Upper lobe of left lung (tissue), 6 donors: ENCODE measurements around the gene TMEM117. TPM values are rescaled to one million over a fixed set of nuclear protein-coding genes. Genes with fewer than 3 reads are reported as not detected.
"Not testable (repeated sequence)": the region's sequence is repeated elsewhere in the genome, so short reads cannot be mapped to it uniquely, and the experiment has no call there.

Experiments used
- ATAC-seq, 2 donors: fragments of 200-7000 bp; cut with Tn5 transposase; one replicate each; pipeline ENCODE4 v1.9.1; 2022; ENCODE audit warnings: mild to moderate bottlenecking in 2 of 2, moderate library complexity in 2 of 2; ENCODE audit not compliant: low FRiP score in 2 of 2
- DNase-seq, 2 donors: peaks; one replicate each; pipeline ENCODE4 v3.0.0-alpha.2; 2019 to 2020
- H3K27ac ChIP-seq, 4 donors: fragments of 200-600 bp; sonication (generic); one replicate each; pipeline ENCODE4 v1.5.1; 2016 to 2019
- H3K27me3 ChIP-seq, 4 donors: fragments of 200-600 bp; sonication (generic); one replicate each; pipeline ENCODE4 v1.5.1; 2017 to 2019
- H3K36me3 ChIP-seq, 4 donors: fragments of 200-600 bp; sonication (generic); one replicate each; pipeline ENCODE4 v1.5.1; 2016 to 2019
- H3K4me1 ChIP-seq, 4 donors: fragments of 200-600 bp; sonication (generic); one replicate each; pipeline ENCODE4 v1.5.1; 2018 to 2019
- H3K4me3 ChIP-seq, 4 donors: fragments of 200-600 bp; sonication (generic); one replicate each; pipeline ENCODE4 v1.5.1; 2017 to 2019; ENCODE audit warnings: mild to moderate bottlenecking in 2 of 4, moderate library complexity in 1 of 4
- H3K9me3 ChIP-seq, 4 donors: fragments of 200-600 bp; sonication (generic); one replicate each; pipeline ENCODE4 v1.5.1; 2018 to 2019
- EP300 ChIP-seq, 4 donors: sonication (generic); formaldehyde crosslinking; IDR thresholded peaks; one replicate each; pipeline ENCODE4 v1.5.1; 2017; ENCODE audit warnings: antibody characterized with exemption in 4 of 4, control low read depth in 2 of 4
- POLR2A ChIP-seq, 4 donors: fragments of 450-650 bp; IDR thresholded peaks; one replicate each; pipeline ENCODE4 v1.5.1; 2016 to 2017; ENCODE audit warnings: antibody characterized with exemption in 4 of 4, mild to moderate bottlenecking in 2 of 4
- POLR2AphosphoS5 ChIP-seq, 2 donors: sonication (generic); formaldehyde crosslinking; IDR thresholded peaks; one replicate each; pipeline ENCODE4 v1.5.1; 2017; ENCODE audit warnings: antibody characterized with exemption in 2 of 2
- WGBS, 2 donors: methylation state at CpG; one replicate each; pipeline ENCODE4 v1.1.5; 2017 to 2018; 5-methylcytosine and 5-hydroxymethylcytosine counted together
- total RNA-seq, 6 donors: library from RNA; depleted of rRNA in 4 of 6; stranded (reverse); fragments of >200 nt in 4 of 6; gene quantifications; one replicate each; pipeline versions ENCODE4 v1.1.0 to v1.2.1, GENCODE V29; 2016 to 2021
- TF ChIP-seq, protein P1 (sequence below), 6 experiments: fragments of 450-650 bp in 4 of 6; fragments of 200-600 bp in 2 of 6; sonication (generic) in 2 of 6; IDR thresholded peaks; one replicate each; pipeline ENCODE4 v1.5.1; 2016 to 2019; ENCODE audit warnings: antibody characterized with exemption in 6 of 6
- donor health status: DM: no; HTN: no; CAD: no; lungs with moderate emphysema.
- donor health status: DM: no; HTN: yes; CAD: no; lungs with severe emphysema.

Gene TMEM117
- total RNA-seq, 6 donors from 2014 or later = 2.6 to 8.4 (median 4.2) TPM

DNA sequence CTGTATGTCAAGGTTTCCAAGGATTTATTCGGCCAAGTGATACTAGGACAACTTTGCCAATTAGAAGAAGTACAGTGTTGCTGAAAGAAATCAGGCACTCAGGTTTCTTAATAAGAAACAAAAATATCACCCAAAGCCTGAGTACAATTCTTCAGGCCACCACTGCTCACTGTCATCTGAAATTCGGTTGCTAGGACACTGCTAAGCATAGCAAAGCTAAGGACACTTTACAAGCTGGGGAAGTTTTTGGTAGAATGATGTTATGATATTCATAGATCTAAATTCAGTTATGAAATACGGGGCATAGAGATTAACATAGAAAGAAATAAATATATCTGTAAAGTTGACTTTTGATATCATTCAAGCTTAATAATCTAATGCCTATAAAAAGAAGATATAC lies 535.1 kb downstream of the TMEM117 start:
- Histone ChIP-seq H3K4me3 (no peak overlapping the region), H3K27ac (no peak overlapping the region), H3K36me3 (no peaks in the 10 kb centered on the region), H3K27me3 (no peaks in the 10 kb centered on the region), H3K9me3 (no peaks in the 10 kb centered on the region), H3K4me1 (no peaks in the 10 kb centered on the region)
- ATAC-seq (no peak), DNase-seq (no peak)
- WGBS, 2 donors = 83 to 87% methylated on average over 3 of the region's 3 CpGs
- TF ChIP-seq EP300 (IDR thresholded peaks at IDR 0.05) (no peak), POLR2AphosphoS5 (IDR thresholded peaks at IDR 0.05) (no peak), POLR2A (IDR thresholded peaks at IDR 0.05) (no peak)
- TF ChIP-seq, protein P1, sequence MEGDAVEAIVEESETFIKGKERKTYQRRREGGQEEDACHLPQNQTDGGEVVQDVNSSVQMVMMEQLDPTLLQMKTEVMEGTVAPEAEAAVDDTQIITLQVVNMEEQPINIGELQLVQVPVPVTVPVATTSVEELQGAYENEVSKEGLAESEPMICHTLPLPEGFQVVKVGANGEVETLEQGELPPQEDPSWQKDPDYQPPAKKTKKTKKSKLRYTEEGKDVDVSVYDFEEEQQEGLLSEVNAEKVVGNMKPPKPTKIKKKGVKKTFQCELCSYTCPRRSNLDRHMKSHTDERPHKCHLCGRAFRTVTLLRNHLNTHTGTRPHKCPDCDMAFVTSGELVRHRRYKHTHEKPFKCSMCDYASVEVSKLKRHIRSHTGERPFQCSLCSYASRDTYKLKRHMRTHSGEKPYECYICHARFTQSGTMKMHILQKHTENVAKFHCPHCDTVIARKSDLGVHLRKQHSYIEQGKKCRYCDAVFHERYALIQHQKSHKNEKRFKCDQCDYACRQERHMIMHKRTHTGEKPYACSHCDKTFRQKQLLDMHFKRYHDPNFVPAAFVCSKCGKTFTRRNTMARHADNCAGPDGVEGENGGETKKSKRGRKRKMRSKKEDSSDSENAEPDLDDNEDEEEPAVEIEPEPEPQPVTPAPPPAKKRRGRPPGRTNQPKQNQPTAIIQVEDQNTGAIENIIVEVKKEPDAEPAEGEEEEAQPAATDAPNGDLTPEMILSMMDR (IDR thresholded peaks at IDR 0.05) = no peak

DNA sequence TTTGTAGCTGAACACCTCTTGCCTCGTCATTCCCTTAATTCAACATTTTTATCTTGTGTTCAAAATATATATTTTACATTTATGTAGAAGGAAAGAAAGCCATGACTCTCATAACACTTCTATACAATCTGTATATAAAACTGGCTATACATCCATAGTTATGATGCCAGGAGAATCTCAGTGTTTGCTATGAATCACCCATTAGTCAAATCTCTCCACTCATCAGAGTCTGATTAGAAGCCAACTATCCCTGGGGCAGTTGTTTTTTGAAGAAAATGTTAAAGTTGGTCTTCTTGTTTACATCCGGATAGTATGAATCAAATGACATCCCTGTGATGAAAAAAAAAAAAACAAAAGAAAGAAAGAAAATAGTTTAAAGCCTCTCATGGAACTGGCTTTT lies 536.4 kb downstream of the TMEM117 start:
- Histone ChIP-seq H3K9me3 (no peaks in the 10 kb centered on the region), H3K27ac (no peak overlapping the region), H3K36me3 (no peaks in the 10 kb centered on the region), H3K4me1 (no peaks in the 10 kb centered on the region), H3K27me3 (no peaks in the 10 kb centered on the region), H3K4me3 (no peak overlapping the region)
- no peak for DNase-seq
- no peak for ATAC-seq
- WGBS, 2 donors = 86 to 87% methylated on average over 2 of the region's 2 CpGs
- TF ChIP-seq EP300 (IDR thresholded peaks at IDR 0.05) (no peak), POLR2AphosphoS5 (IDR thresholded peaks at IDR 0.05) (no peak), POLR2A (IDR thresholded peaks at IDR 0.05) (no peak)
- TF ChIP-seq, protein P1 (IDR thresholded peaks at IDR 0.05) = no peak

DNA sequence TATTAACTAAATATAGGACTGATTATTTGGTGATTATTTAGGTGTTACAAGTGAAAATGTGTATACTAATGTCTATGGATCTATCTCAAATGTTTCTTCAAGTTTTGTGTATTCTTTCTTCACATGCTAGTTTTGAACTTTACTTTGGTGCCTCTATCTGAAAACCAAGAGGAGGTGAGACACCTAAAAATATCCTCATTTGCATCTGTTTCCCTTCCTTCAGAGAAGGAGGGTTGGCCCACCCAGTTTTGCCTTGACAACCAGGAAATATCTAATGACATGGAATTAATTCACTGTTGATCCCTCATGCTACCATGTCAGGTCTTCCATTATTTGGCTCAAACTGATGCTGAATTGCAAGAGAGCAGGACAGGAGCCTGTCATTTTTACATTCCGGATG lies 539.8 kb downstream of the TMEM117 start:
- H3K4me3 ChIP-seq = no peak overlapping the region
- ATAC-seq (no peak), DNase-seq (no peak)
- no peak overlapping the region for H3K27ac ChIP-seq
- no peaks in the 10 kb centered on the region for H3K9me3 ChIP-seq
- H3K36me3 ChIP-seq = no peaks in the 10 kb centered on the region
- TF ChIP-seq, protein P1 (IDR thresholded peaks at IDR 0.05) = no peak
- TF ChIP-seq POLR2AphosphoS5 (IDR thresholded peaks at IDR 0.05) (no peak), POLR2A (IDR thresholded peaks at IDR 0.05) (no peak), EP300 (IDR thresholded peaks at IDR 0.05) (no peak)
- no peaks in the 10 kb centered on the region for H3K27me3 ChIP-seq
- 90 to 93% methylated on average over 1 of the region's 1 CpG for WGBS, 2 donors
- no peaks in the 10 kb centered on the region for H3K4me1 ChIP-seq

DNA sequence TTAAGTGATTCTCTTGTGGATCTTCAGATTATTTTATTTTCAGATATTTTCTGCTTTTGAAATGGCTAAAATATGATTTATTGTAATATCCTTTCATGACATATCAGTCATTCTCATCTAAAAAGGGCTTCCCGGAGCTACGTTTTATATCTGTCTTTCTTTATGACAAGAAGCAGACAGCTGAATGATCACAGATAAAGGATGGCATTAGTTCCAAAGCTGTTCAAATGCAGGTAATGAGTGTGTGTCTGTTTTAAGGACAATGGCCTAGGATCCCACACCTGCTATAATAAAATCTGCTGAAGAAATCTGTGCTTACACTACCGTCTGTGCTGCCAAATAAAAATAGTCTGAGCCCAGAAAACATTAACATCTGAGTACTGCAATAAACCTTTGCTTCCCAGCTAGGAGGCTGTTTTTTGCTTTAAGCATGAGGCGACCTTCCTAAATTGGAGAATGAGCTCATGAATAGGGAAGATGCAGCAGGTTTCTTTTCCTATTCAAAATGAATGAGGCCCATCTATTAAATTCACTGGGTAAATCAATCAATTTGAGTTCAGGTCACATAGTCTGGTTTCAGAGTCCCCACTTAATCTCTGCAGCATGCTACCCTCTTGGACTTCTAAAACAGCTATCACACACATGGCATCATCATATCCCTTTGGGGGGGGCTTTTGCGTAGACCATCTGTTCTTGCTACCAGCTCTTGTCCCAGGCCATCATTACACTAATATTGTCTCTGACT lies 541.7 kb downstream of the TMEM117 start:
- ATAC-seq = no peak

DNA sequence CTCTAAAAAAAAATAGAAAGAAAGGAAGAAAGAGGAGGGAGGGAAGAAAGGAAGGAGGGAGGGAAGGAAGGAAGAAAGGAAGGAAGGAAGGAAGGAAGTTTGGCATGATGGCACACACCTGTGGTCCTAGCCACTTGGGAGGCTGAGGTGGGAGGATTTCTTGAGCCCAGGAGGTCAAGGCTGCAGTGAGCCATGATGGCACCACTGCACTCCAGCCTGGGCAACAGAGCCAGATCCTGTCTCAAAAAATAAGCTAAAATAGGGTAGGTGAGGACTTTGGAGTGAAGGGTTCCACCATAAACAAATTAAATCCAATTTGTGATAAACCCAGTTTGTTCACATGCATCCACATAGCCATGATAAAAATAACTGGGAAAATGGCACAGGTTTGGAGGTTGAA lies 543.2 kb downstream of the TMEM117 start:
- not testable (repeated sequence) for H3K36me3 ChIP-seq

More for the DNA sequence above, 541.7 kb downstream of the TMEM117 start:
- DNase-seq = no peak
- 85 to 90% methylated on average over 5 of the region's 5 CpGs for WGBS, 2 donors
- H3K27me3 ChIP-seq = no peaks in the 10 kb centered on the region
- H3K36me3 ChIP-seq = no peaks in the 10 kb centered on the region
- no peak overlapping the region for H3K27ac ChIP-seq
- no peak overlapping the region for H3K4me3 ChIP-seq
- TF ChIP-seq POLR2AphosphoS5 (IDR thresholded peaks at IDR 0.05) (no peak), POLR2A (IDR thresholded peaks at IDR 0.05) (no peak), EP300 (IDR thresholded peaks at IDR 0.05) (no peak)
- TF ChIP-seq, protein P1 (IDR thresholded peaks at IDR 0.05) = no peak
- no peaks in the 10 kb centered on the region for H3K4me1 ChIP-seq
- no peaks in the 10 kb centered on the region for H3K9me3 ChIP-seq

More for the DNA sequence above, 543.2 kb downstream of the TMEM117 start:
- H3K27me3 ChIP-seq, DNase-seq, ATAC-seq, H3K4me1 ChIP-seq, H3K9me3 ChIP-seq, H3K27ac ChIP-seq, H3K4me3 ChIP-seq: not testable (repeated sequence)
